ENCODE results near the gene TIMP3.
"Not testable (repeated sequence)": the region's sequence is repeated elsewhere in the genome, so short reads cannot be mapped to it uniquely, and the experiment has no call there.

Gene TIMP3

GRCh38 chr22:32801537-32802236 lies at the start of gene TIMP3:
TSS of gene TIMP3 (plus strand) at chr22:32801705. CDS start at chr22:32802002, 297 bp downstream.
- no peak for DNase-seq (ENCODE audit: extremely low read depth in 1 of 2, low read depth in 1 of 2)

- DNase-seq (ENCODE audit: extremely low read depth in 1 of 2, low read depth in 1 of 2), result no peak
Measured at GRCh38 chr22:32752326-32752725, 49.2 kb upstream of the TIMP3 start.

DNA sequence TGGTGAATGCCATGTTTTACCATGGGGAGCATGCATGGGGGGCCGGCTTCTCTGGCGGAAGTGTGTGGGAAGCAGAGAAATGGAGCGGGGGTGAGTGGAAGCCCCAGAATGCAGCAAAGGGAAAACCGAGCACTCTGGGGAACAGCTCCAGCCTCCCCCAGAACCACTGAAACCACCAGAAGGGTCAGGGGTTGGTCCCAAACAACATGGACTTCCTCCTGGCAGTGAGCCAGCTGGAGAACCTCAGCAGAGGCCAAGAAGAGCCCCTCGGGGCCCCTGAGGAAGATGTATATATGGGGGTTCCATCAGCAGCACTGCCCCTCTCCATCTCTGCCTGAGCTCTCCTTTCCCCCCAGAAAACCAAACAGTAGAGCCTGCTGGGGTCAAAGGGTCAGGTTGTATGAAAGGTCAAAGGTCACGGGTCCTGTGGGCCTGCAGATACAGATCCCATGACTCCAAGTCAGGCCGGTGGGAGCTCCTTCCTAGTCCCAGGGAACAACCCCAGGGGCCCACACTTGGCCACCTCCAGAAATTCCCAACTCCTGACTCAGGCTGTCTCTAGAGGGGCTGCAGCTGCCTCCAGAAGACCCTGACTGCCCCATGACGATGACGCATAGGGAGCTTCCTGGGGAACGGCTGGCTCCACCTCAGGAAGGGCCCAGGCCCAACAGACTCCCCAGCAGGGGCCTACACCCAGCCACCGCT lies 48.5 kb upstream of the TIMP3 start:
- DNase-seq (ENCODE audit: extremely low read depth in 1 of 2, low read depth in 1 of 2), result no peak

DNA sequence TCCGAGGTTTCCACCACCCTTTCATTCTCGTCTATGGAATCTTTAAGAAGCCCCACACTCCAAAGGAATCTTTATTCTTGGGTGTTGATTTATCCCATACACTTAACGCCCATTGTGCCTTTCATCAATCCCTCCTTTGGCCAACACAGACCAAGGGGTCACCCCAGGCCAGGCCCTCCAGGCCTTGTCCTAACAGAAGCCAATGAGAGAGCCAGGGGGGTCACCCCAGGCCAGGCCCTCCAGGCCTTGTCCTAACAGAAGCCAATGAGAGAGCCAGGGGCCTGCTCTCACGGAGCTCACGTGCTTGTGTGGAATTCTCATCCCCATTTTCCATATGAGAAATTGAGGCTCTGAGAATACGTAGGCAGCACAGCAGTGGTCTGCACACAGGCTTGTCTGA lies 47.9 kb upstream of the TIMP3 start:
- DNase-seq (ENCODE audit: extremely low read depth in 1 of 2, low read depth in 1 of 2), result no peak

GRCh38 chr22:32754413-32755041 lies 47.0 kb upstream of the TIMP3 start:
- no peak for DNase-seq (ENCODE audit: extremely low read depth in 1 of 2, low read depth in 1 of 2)

- DNase-seq (ENCODE audit: extremely low read depth in 1 of 2, low read depth in 1 of 2), result not testable (repeated sequence)
Measured at GRCh38 chr22:32757086-32757762, 44.3 kb upstream of the TIMP3 start.

DNA sequence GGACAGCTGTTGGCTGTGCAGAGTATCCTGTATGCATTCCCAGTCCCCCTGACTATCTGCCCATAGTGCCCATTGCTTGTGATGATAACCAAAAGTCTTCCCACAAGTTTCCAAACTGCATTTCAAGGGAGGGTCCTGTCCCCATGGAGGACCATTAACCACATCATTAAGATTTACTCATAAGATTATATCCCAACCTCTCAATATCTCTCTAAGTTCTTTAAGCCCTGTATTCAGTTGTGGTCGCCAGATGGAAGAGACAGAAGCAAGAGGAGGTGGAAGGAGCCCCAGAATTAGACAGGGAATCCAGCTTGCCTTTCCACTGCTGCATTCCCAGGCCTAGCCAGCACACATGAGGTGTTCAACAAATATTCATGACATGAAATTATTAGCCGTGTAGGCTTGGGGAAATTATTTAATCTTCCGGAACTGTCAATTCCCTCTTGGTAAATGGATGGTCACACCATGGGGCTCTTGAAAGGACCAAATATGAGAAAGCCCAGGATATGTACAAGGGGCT lies 42.6 kb upstream of the TIMP3 start:
- DNase-seq (ENCODE audit: extremely low read depth in 1 of 2, low read depth in 1 of 2), result no peak

GRCh38 chr22:32760396-32760795 lies 41.1 kb upstream of the TIMP3 start:
- no peak for DNase-seq (ENCODE audit: extremely low read depth in 1 of 2, low read depth in 1 of 2)

GRCh38 chr22:32760815-32761214 lies 40.7 kb upstream of the TIMP3 start:
- no peak for DNase-seq (ENCODE audit: extremely low read depth in 1 of 2, low read depth in 1 of 2)

DNA sequence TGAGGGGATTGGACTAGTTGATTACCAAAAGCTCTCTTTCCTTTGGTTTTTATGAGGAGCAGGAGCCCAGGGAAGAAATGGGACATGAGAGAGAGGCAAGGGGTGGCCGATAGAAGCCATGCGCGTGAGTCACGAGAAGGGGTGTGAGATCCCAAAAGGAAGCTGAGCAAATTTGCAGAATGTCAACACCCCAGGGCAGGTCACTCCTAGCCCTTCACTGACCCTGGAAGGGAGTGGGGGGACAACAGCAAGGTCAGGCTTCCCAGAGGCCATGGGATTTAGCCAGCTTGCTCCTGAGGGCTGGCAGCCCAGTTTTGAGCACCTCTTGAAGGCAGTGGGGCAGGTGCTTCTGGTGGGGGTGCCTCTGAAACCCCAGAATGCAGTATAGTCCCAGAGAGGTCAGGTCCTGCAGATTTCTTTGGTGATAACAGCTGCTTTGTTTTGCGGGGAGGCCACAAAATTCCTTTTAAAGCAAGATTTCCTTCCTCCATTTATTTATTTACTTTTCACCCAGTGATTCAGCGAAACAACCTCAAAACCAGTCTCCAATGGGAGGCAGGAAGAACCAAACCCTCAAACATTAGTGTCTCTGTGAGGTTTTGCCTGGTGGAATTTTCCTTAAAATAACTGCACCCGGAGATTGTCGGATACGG lies 40.1 kb upstream of the TIMP3 start:
- DNase-seq (ENCODE audit: extremely low read depth in 1 of 2, low read depth in 1 of 2), result no peak

GRCh38 chr22:32764330-32765131 lies 37.0 kb upstream of the TIMP3 start:
- DNase-seq (ENCODE audit: extremely low read depth in 1 of 2, low read depth in 1 of 2), result no peak

- DNase-seq (ENCODE audit: extremely low read depth in 1 of 2, low read depth in 1 of 2), result no peak
Measured at GRCh38 chr22:32765132-32765618, 36.3 kb upstream of the TIMP3 start.

GRCh38 chr22:32771756-32772155 lies 29.7 kb upstream of the TIMP3 start:
- DNase-seq (ENCODE audit: extremely low read depth in 1 of 2, low read depth in 1 of 2), result no peak

DNA sequence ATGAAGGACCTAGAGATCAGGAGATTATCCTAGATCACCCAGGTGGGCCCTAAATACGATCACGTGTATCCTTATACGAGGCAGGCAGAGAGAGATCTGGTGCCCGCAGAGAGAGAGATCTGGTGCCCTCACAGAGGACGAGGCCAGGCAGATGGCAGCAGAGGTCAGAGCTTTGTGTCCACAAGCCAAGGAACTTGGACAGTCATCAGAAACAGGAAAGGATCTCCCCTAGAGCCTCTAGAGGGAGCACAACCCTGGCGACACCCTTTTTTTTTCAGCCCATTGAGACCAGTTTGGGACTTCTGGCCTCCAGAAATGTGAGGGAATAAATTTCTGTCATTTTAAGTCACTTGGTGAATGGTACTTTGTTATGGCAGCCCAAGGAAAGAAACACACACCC lies 25.5 kb upstream of the TIMP3 start:
- DNase-seq (ENCODE audit: extremely low read depth in 1 of 2, low read depth in 1 of 2), result no peak

- DNase-seq (ENCODE audit: extremely low read depth in 1 of 2, low read depth in 1 of 2), result no peak
Measured at GRCh38 chr22:32776397-32776796, 25.1 kb upstream of the TIMP3 start.

DNA sequence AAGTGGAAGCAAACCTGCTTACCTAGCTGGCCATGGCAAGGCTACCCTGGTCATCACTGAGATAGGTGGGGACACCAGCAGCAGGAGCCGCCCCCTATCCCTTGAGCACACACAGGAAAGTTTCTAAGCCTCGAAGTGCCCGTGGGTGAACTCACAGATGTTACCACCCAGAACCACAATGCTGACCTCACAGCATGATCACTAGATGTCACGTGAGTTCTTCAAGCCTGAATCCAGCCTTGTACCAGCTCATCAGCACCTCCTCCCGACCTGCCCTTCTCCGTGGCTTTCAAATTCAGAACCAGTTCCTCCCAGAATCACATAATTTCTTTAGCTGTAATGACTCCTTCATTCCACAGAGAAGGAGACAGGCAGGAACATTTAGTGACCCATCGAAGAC lies 24.7 kb upstream of the TIMP3 start:
- no peak for DNase-seq (ENCODE audit: extremely low read depth in 1 of 2, low read depth in 1 of 2)

DNA sequence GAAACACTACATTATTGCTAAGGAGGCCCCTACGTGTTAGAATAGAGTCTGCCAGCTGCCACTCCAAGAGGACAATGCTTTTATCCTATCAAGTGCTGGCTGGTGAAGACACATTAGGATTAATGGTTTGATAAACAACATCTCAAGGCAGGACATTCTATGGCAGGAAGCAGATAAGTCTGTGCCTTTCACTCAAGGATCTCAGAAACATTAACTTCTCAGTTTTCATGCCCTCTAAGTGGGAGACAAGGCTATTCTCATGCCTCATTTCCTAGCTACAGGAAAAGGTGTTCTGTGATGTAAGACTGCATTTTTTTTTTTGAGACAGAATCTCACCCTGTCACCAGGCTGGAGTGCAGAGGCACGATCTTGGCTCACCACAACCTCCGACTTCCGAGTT lies 23.5 kb upstream of the TIMP3 start:
- no peak for DNase-seq (ENCODE audit: extremely low read depth in 1 of 2, low read depth in 1 of 2)

DNA sequence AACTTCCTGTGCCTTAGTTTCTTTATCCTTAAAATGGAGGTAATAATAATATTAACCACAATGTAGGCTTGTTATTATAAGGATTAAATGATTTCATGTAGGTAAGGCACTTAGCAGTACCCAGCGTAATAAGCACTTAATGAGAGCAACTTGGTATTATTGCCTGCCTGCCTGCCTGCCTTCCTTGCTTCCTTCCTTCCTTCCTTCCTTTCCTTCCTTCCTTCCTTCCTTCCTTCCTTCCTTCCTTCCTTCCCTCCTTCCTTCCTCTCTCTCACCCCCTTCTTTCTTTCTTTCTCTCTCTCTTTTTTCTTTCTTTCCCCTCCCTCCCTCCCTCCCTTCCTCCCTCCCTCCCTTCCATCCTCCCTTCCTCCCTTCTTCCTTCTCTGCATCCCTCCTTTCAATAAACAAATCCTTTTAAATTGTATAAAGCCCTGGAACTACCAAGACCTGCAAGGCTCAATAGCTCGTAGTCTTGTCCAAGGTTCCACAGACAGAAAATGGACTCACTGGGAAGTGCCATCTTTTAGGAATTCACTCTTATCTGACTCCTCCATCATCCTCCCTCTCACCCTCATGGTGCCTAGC lies 20.7 kb upstream of the TIMP3 start:
- DNase-seq (ENCODE audit: extremely low read depth in 1 of 2, low read depth in 1 of 2), result no peak

DNA sequence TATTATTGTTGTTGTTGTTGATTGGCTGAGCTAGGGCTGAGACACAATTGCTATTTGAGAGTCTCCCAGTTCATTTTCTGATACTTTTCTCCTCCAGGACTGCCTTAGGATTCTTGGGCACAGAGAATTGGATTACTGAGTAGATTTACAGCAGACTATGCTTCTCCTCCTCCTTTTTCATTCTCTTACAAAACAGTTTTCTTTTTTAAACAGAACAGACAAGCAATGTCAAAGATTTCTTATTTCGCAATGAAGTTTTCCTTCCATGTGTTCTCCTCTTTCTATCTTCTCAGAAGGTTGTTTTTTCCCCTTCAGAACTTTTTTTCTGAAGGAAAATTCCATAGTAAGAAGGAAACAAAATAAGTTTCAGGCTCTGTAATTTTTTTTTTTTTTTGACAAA lies 19.8 kb upstream of the TIMP3 start:
- DNase-seq (ENCODE audit: extremely low read depth in 1 of 2, low read depth in 1 of 2), result no peak

Data from activated CD8-positive, alpha-beta memory T cell treated with anti-CD3 and anti-CD28 coated beads for 1 hour (primary cell).